HG03045 (cell line): Measurements from ENCODE around the gene COL1A1.

ENCODE experiments used
- ATAC-seq: cut with Tn5 transposase; IDR thresholded peaks from one replicate; pipeline ENCODE4 v1.9.1; 2021; ENCODE audit warnings: mild to moderate bottlenecking, moderate library complexity; ENCODE audit not compliant: unreplicated experiment

The COL1A1 gene

DNA sequence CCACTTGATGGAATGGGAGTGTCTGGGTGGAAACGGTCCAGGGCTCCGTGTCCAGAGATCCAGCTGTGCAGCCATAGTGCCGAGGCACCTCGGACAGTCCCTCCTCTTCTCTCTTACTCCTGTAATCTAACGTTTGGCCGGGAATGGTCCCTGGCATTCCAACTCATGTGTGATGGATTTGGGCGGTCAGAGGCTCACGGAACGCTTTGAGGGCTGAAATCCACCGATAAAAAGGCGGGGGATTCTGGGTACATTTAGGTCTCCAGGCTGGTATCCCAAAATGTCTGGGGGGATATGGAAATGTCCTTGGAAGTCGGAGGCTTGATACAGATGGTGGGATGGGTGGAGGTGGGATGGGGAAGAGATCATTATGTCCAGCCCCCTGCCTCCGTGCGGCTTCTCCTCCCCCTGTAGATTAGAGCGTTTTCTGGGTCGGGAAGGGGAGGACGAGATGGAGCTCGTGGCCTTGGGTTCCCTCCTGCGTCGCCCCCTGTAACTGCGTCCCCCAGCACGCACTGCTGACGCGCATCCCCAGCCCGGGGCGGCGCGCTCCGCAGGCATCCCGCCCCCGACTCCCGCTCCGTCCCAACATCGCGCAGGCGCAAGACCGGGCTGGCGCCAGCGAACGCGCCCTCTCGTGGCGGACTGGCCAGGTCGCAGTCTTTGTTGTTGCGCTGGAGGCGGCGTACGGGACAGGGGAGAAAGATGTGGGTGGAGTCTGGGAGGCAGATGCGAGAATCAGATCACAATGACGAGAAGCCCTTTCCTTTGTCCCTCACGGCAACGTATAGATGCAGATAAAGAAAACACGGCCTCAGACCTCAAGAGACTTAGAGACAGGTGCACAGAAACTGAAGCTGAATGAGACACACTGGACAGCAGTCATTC is 40.2 kb downstream of the COL1A1 start:
- ATAC-seq: peak; percentile 87

DNA sequence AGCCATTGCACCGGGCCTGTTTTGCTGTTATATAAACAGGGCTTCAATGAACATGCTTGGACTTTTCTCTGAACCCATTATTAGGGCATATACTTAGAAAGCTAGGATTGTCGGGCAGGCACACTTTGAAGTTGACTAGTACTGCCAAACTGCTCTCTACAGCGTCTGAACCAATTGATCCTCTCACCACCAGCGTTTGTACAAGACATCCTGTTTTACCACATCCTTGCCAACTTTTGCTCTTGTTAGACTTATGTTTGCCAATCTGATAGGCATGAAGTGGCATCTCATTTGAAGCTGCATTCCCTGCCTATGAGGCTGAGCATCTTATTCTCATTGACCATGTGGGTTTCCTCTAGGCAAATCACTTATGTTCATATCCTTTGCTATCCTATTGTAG is 43.5 kb downstream of the COL1A1 start:
- no peak for ATAC-seq

DNA sequence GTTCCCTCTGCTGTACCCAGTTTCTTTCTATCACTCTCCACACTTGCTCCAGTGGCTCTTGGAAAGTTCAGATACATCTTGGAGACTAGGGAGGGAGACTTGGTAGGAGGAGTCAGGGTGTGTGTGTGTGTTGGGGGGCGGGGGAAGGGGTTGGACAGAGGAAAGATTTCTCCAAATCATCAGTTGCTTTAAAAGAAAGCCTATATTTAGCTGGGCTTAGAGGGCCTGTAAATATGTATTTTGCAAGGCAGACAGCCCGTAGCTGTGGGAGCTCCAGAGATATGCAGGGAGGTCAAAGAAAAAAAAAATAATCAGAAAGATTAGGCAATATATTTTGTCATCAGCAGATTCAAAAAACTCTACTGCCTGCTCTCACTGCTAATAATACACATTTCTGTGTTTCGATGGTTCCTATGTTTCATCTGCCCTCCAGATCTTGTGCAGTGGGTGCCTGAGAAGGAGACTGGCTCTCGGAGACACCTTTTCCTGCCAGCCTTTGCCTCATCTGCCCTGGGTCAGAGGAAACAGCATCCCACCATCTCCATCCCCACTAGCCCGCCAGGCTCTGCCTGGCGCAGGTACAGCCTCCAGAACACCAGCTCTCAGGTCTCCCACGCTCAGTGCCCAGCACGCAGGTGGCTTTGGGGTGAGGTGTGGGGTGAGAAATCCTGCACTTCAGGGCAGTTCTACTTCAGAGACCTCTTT is 46.2 kb downstream of the COL1A1 start:
- ATAC-seq: no peak

DNA sequence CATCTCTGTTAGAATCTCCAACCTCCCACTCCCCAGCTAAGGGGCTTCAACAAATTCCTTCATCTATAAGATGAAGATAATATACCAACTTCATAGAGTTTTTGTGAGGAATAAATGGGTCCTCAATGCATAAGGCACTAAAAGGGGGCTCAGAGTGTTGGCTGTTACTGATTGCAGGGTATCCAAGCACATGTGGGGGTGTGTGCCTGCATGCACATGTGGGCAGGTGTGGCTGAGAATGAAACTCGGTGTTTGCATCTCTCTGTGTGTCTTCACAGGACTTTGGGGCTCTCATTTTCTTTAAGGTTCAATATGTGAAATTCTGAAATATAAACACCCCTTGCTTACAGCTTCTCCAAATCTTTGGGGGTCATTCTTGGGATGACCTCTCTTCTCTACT is 46.8 kb downstream of the COL1A1 start:
- peak; percentile 32 for ATAC-seq

DNA sequence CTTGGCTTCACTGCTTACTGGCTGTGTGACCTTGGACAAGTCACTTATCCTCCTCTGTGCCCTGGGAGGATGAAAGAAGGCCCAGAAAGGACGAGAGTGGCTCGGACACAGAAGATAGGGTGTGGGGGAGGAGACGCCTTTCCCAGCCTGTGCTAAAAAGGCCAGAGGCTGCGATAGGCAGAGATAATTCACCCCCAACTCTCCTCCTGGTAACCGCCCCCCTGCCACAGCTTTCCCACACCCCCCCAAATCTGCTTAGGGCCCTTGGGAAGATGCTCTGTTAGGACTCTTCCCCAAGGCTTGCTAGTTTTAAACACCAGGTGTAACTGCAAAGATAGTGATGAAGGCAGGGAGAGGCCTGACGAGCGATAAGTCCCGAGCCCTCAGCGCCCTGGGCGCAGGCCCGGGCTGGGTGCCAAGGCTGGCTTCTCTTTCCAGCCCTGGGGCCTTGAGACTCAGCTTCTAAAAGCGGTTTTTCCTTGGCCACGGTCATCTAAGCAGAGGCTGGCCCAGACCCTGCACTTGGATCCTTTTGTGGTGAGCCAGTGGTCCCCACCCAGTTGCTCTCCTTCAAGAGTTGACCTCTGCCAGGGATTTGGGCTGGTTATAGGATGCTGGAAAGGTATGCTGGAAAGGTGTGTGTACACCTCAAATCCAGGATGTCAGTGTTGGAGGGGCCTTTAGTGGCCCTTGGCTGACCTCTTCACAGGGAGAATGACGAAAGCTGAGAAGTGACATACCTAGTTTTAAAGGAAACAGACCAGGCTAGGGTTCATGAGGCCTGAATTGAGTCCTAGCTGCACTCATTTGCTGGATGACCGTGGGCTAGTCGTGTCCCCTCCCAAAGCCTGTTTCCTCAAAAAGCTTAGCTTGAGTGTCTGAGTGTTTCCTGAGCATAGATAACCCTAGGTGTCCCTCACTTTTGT is 47.5 kb downstream of the COL1A1 start:
- ATAC-seq: no peak

DNA sequence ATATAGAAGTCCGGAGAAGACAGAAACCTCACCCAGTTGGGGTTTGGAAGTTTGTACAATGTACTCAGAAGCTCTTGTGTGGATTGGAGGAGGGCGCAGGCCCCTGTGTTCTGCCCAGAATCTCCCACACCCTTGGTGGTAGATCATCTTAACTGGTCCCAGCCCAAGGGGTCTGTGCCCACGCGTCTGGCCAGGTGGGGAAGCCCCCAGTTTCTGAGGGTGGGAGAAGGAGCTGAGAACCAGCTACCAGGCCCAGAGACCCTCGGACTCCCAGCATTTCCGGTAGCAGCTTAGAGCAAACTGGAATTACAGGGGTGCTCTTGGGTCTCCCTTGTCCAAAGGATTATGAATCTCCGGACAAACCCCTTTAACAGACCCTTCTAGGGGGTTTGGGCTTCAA is 48.7 kb downstream of the COL1A1 start:
- ATAC-seq: no peak

DNA sequence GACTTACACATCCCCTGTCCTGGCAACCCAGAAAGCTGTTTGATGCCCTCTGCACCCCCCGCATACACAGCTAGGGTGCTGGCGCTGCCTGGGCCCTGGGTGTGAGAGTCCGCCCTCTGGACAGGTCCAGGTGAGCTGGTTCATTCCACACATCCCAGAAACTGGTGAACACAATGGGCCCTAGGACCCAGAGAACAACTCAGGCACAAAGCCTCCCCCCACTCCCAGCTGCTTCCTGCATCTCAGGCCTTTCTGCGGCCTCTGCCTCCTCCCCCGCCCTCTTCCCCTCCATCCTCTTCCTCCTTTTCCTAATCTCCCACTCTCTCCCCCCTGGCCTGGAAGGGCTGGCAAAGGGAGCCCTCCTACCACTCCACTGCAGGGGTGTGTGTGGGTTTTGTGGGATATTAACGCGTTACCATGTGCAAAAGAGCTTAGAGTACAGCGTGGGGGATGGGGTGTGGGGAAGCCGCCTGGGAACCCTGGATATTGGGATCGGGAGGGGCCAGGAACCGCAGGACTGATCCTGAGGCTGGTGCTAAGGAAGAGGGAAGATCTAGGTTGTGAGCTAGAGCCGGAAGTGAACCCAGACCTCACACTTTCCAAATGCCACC is 49.4 kb downstream of the COL1A1 start:
- no peak for ATAC-seq

DNA sequence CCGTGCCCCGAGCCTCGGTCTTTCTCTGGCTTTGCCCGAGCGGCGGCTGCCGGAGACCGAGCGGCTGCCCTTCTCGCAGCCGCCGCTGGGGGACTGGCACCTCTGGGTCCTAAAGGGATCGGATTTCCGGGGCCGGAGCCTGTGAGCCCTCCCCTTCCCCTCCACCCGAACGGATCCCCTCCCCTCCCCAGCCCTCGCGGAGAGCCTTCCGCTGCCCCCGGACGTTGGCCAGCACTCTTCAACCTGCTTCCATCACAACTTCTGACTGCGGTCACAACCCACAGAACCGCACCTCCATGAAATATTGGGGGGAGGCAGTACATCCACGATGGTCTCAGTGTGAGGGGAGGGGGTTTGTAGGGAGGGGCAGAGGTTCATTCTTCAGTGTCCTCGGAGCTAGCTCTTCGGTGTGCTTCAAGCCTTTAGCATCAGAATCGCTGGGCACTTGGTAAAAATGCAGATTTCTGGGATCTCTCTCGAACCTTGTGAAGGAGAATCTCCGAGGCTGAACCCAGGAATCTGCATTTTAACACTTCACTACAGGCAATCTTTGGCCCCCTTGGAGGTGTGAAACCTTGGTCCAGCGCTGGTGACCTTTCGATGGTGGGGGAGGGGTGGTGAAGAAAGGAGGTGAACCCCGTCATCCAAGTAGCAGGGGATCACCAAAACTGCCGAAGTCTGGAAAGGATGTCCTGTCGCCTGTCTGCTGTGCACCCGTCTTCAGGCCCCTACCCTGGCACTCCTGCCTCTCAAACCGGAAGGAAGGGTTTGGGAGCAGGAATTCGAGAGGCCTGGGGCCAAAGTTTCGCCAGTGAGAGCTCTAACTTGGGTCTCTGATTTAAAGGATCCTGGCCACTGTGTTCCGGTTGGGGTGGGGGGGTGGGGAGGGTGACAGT is 50.1 kb downstream of the COL1A1 start:
- ATAC-seq: peak; percentile 35

DNA sequence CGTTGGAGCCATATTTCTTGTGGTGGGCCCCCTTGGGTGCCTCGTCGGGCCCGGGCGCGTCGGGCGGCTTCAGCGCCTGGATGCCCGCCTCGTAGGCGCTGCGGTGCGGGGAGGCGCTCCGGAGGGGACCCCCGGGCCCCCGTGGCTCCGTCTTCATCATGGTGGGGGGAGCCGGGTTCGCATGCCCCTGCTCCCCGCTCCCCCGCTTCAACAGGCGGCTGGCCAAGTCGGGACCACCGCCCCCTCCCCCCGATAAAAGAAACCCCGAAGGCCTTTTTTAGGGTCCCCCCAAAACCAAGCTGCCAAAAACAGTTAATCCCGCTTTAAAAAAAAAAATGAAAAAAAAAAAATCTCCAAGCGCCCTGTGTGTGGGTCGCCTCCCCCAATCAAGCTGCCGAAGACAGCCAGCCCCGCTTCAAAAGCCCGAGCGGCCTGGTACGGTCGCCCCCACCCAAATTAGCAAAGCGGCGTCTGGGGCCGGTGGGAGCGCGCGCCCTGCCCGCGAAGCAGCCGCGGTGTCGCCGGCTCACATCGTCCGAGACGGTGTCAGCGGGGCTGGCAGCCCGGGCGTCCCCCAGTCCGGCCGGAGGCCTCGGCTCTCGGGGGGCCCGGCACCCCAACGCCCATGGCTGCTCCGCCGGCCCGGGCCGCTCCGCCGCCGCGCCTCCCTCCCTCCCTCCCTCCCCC is 50.9 kb downstream of the COL1A1 start, which contains the start of gene PPP1R9B:
TSS of gene PPP1R9B (minus strand) at position 324 of the 687 bp plus-strand sequence. CDS start at position 160, 164 bp downstream.
- peak; percentile 0 for ATAC-seq

DNA sequence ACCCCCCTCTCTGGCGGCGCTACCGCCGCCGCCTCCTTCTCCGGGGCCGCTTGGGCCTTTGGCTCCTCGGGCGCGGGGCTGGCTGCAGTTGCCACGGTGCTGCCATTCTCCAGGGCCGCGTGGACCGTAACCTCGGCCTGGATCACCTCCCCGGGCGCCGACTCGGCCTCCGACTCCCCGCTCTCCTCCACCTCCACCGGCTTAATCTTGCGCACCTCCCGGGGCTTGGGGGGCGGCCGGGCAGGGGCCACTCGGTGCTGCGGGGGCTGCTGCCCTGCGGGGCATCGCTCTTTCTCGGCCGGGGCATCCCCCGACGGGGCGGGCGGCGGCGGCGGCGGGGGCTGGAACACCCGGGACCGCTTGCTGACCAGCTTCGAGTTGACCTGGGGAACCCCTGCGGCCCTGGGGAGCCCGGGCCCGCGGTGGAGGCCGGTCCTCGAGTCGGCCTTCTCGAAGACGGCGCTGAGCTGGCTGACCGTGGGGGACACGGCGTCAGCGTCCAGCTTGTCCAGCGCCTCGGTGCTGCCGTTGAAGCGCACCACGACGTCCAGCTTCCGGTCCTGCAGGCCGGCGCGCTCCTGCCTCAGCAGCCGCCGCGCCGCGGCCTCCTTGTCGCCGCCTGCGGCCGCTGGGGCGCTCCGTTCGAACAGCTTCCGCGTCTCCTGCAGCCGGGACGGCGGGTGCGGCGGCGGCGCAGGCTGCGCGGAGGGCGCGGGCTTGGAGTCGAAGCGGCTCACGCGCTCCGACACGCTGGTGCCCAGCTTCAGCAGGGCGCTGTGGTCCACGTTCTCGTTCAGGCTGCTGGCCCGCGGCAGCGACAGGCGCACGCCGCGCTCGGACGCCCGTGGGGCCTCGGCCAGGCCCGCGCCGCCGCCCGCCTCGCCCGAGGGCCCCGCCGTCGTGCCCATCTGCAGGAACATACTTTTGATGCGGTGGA is 51.7 kb downstream of the COL1A1 start:
- ATAC-seq: no peak

DNA sequence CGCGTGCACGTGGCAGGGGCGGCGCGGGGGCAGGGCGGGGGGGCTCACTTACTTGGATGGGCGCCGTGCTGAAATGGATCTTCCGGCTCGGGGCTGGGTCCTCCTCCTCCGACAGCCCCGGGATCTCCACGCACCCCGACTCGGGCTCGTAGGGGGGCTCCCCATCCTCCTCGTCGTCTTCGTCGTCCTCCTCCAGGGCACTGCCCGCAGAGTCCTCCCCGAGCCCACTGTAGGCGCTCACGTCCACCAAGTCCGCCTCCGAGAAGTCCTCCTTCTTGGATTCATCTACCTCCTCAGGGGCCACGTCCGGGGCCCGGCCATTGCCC is 52.4 kb downstream of the COL1A1 start:
- ATAC-seq: no peak

DNA sequence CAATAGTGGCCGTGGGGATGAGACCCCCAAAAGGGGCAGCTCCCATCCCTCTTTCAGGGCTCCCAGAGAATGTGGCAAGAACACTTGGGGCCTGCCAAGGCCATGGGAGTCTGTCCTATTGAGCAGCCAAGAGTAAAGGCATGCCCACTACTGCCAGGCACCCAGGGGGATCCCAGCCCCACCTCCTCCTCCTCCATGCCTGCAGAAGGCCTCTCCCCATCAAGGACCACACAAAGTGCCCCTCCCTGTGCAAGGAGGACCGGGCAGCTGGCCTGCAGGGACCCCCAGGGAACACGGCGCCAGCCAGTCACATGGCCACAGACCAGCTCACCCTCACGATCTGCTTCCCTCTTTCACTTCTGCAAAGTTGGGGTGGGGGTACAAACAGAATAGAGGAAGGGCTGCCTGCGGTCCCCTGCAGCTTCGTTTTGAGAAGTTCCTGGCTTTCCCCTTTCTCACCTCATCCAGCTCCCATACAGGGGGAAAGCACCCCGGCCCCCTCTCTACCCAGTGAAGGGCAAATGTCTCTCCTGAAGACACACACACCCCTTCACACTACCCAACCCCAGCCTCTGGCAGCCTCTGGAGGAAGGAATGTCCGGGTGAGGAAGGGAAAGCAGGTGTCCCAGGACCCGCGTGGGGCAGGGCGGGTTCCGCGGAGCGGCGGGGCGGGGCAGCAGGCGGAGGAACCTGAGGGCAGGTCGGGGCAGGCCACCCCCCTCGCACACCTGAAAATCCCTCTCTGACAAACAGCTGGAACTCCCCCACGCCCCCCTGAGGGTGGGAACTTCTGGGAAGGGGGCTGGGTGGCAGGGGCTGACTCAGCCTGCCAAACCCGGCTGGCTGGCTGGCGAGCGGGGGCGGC is 53.0 kb downstream of the COL1A1 start:
- peak; percentile 34 for ATAC-seq

DNA sequence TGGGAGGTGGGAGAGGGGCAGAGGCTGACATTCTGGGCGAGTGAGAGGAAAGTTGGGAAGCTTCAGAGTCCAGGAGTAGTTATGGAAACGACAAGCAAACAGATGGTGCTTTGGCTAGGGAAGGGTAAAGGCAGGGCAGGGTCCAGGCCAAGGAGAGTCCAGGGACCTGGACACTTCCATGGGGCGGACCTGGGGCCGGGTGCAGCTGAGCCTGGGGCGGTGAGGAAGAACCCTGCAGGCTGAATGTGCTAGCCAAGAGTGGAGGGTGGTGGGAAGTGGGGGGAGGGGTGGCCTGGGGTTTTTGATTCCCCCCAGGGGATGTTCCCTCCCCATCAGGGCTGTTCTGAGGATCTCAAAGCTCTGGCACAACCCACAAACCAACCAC is 53.6 kb downstream of the COL1A1 start:
- ATAC-seq: no peak

DNA sequence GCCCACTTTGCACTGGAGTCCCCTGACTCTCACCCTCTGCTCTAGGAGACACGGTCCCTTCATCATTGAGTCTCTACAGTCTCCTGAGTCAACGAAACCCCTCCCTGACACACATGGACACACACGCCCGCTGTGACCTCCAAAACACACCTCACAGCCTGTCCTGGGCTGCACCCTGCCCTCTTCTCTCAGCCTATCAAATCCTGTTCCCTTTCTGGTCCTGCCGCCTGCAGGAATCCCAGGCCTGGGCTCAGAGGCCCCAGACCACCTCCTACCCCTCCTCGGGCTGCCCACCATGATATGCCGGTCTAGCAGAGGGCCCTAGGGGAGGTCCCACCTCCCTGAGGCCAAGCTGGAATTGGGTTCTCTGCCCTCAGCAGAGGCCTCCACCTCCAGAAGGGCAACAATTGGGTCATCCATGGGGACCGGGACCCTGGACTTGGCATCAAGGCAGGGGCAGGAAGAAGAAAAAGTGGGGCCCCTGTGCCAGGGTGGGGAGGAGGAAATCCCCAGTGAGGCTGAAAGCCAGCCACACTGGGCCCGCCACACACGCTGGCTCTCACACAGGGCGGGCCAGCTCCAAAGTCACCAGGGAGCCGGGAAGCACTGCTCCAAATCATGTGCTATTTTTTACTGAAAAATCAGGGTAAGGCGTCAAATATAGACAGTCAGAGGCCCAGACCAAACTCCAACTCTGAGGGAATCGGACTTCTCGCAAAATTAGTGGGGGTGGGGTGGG is 54.3 kb downstream of the COL1A1 start:
- ATAC-seq: no peak

DNA sequence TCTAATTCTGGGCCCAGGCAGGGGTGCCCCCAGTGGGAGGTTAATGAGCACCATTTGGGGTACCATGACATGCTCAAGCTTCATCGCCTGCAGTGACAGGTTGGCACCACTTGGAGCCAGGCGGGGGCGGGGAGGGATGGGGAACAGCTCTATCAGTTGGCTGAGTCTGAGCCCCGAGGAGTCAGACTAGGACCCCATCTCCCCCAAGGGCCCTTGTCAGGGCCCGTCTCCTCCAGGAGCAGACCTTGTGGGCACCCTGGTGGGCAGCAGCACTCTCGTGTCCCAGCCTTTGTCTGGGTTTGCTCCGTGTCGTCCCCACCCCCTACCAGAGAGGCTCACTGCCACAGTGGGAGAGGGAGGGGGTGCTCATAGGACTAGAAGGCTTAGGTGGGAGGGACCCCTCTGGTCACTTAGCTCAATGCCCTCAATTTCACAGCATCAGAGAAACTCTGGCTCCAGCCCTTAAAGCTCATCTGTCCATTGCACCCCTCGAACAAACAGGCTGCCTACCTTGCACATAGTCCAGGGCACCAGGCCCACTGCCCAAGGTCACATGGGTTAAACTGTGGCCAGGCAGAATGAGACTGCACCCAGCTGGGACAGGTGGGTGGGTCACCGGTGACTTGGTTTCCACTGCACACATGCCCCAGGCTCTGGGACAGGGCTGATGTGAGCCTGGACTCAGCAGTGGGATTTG is 55.1 kb downstream of the COL1A1 start:
- ATAC-seq: no peak
